Suprapubic skin (tissue), 4 donors: Measurements from ENCODE around the gene PLS1.
"Not testable (repeated sequence)": the region's sequence is repeated elsewhere in the genome, so short reads cannot be mapped to it uniquely, and the experiment has no call there.

Experiments used
- EP300 ChIP-seq: sonication (generic); formaldehyde crosslinking; IDR thresholded peaks from one replicate; pipeline ENCODE4 v1.6.1; 2017; ENCODE audit warnings: antibody characterized with exemption
- POLR2AphosphoS5 ChIP-seq, 3 donors: sonication (generic); formaldehyde crosslinking; IDR thresholded peaks; one replicate each; pipeline ENCODE4 v1.6.1; 2017; ENCODE audit warnings: antibody characterized with exemption in 3 of 3
- TF ChIP-seq, protein P1 (sequence below), 2 donors: fragments of 200-600 bp in 1 of 2; fragments of 450-650 bp in 1 of 2; sonication (generic) in 1 of 2; IDR thresholded peaks; one replicate each; pipeline ENCODE4 v1.5.1; 2016 to 2019; ENCODE audit warnings: antibody characterized with exemption in 2 of 2, mild to moderate bottlenecking in 1 of 2, moderate library complexity in 1 of 2

DNA sequence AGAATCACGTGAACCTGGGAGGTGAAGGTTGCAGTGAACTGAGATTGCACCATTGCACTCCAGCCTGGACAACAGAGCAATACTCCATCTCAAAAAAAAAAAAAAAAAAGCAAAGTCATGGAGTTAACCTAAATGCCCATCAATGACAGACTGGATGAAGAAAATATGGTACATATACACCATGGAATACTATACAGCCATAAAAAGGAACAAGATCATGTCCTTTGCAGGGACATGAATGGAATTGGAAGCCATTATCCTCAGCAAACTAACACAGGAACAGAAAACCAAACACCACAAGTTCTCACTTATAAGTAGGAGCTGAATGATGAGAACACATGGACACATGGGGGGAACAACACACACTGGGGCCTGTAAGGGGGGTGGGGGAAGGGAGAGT is 43.6 kb upstream of the PLS1 start:
- TF ChIP-seq EP300; POLR2AphosphoS5 (IDR thresholded peaks at IDR 0.05): not testable (repeated sequence)
- TF ChIP-seq, protein P1, sequence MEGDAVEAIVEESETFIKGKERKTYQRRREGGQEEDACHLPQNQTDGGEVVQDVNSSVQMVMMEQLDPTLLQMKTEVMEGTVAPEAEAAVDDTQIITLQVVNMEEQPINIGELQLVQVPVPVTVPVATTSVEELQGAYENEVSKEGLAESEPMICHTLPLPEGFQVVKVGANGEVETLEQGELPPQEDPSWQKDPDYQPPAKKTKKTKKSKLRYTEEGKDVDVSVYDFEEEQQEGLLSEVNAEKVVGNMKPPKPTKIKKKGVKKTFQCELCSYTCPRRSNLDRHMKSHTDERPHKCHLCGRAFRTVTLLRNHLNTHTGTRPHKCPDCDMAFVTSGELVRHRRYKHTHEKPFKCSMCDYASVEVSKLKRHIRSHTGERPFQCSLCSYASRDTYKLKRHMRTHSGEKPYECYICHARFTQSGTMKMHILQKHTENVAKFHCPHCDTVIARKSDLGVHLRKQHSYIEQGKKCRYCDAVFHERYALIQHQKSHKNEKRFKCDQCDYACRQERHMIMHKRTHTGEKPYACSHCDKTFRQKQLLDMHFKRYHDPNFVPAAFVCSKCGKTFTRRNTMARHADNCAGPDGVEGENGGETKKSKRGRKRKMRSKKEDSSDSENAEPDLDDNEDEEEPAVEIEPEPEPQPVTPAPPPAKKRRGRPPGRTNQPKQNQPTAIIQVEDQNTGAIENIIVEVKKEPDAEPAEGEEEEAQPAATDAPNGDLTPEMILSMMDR (IDR thresholded peaks at IDR 0.05) = not testable (repeated sequence)
